ENCODE data around the gene IKZF2.

DNA sequence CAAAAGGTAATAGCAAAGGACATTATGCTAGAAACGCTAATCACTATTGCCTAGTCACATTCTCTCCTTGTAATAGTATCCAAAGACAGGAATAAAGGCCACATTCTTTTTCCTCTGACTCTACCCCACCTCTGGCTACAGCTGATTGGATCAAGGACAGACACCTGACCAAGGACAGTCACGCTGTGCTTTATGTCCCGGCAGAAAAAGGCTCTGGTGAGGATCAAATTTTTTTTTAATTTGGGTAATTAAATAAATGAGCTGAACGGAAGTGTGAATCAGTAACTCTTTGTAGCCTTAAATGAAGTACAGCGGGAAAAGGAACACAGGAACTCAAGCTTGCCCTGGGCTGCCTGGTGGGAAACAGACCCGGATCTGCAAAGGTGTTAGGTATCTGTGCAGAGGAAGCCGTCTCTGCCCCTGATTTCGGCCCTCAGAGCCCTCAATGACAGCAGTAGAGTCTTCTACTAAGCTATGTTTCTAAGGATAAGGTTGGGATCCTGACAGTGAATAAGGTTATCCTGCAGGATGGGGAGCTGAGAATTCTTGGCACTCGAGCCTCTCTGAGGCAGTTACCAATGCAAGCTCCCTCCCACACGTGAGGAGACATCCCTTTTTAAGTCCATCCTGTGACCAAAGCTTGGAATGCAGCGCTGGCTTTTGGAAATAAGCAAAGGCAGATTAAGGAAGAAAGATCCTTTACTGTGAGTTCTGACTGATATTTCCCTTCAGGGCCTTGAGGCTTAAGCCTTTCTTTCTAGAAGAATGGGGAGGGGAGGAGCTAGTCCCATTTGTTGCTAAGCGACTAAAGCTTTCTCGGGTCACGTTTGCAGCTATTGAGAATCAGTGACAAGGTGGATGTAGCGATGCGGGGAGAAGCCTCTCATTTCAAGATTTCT, 37.8 kb upstream of the IKZF2 start:
- no peak for TF ChIP-seq TARDBP (IDR thresholded peaks at IDR 0.05)
- TF ChIP-seq LEF1 (IDR thresholded peaks at IDR 0.05; ENCODE audit: borderline replicate concordance), result no peak
- TF ChIP-seq ZNF384 (IDR thresholded peaks at IDR 0.05), result no peak
- no peak for TF ChIP-seq BHLHE40 (IDR thresholded peaks at IDR 0.05; ENCODE audit: borderline replicate concordance)

Measured in HEK293T (cell line).